Measurements from ENCODE around the gene CD300LF.

DNA sequence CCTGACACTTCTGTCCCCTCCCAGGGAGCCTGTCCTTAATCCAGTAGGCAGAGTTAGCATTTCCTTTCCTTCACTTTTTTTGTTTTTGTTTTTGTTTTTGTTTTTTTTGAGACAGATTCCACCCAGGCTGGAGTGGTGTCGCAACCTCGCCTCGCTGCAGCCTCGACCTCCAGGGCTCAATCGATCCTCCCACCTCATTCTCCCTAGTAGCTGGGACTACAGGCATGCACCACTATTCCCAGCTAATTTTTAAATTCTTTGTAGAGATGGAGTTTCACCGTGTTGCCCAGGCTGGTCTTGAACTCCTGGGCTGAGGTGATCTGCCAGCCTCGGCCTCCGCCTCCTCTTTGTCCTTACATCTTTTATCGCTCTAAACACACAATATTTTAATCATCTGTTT lies 39.7 kb upstream of the CD300LF start:
- TF ChIP-seq, protein P1, sequence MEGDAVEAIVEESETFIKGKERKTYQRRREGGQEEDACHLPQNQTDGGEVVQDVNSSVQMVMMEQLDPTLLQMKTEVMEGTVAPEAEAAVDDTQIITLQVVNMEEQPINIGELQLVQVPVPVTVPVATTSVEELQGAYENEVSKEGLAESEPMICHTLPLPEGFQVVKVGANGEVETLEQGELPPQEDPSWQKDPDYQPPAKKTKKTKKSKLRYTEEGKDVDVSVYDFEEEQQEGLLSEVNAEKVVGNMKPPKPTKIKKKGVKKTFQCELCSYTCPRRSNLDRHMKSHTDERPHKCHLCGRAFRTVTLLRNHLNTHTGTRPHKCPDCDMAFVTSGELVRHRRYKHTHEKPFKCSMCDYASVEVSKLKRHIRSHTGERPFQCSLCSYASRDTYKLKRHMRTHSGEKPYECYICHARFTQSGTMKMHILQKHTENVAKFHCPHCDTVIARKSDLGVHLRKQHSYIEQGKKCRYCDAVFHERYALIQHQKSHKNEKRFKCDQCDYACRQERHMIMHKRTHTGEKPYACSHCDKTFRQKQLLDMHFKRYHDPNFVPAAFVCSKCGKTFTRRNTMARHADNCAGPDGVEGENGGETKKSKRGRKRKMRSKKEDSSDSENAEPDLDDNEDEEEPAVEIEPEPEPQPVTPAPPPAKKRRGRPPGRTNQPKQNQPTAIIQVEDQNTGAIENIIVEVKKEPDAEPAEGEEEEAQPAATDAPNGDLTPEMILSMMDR (conservative IDR thresholded peaks at IDR 0.05; ENCODE audit: low read depth in 2 of 2): no peak
- TF ChIP-seq EZH2phosphoT487 (IDR thresholded peaks at IDR 0.05; ENCODE audit: unreplicated experiment): no peak
- no peak for TF ChIP-seq EZH2 (IDR thresholded peaks at IDR 0.05; ENCODE audit: low read depth, unreplicated experiment)
- TF ChIP-seq ZNF331 (CRISPR knock-in tag; IDR thresholded peaks at IDR 0.05; ENCODE audit: low read depth): no peak

Measured in GM23338 (cell line).